Neural crest cell (in vitro differentiated cells): Measurements from ENCODE around the gene C1orf216. TPM values are rescaled to one million over a fixed set of nuclear protein-coding genes. Genes with fewer than 3 reads are reported as not detected.
"Not testable (repeated sequence)": the region's sequence is repeated elsewhere in the genome, so short reads cannot be mapped to it uniquely, and the experiment has no call there.

Experiments used
- DNase-seq: peaks from one replicate; pipeline ENCODE4 v3.0.0; 2021; ENCODE audit warnings: low read depth, mixed read lengths, low spot score
- H3K27ac Mint-ChIP-seq: one replicate; pipeline ENCODE4 v1.8.0; 2021; ENCODE audit warnings: mild to moderate bottlenecking, mixed read lengths; ENCODE audit not compliant: unreplicated experiment
- H3K27me3 Mint-ChIP-seq: 2 replicates; pipeline ENCODE4 v1.8.0; 2021; ENCODE audit warnings: low read depth, mild to moderate bottlenecking, mixed read lengths
- H3K36me3 Mint-ChIP-seq: 2 replicates; pipeline ENCODE4 v1.8.0; 2021; ENCODE audit warnings: low read depth, mild to moderate bottlenecking, mixed read lengths
- H3K4me1 Mint-ChIP-seq: 2 replicates; pipeline ENCODE4 v1.8.0; 2021; ENCODE audit warnings: mixed read lengths
- H3K4me3 Mint-ChIP-seq: one replicate; pipeline ENCODE4 v1.8.0; 2021; ENCODE audit warnings: mild to moderate bottlenecking, mixed read lengths
- H3K9me3 Mint-ChIP-seq: 2 replicates; pipeline ENCODE4 v1.8.0; 2021; ENCODE audit warnings: mixed read lengths
- CTCF ChIP-seq: fragments of 200-600 bp; sonication (generic); conservative IDR thresholded peaks from 2 replicates; pipeline ENCODE4 v1.5.0; 2021; ENCODE audit warnings: antibody characterized with exemption, mild to moderate bottlenecking
- total RNA-seq: library from RNA; stranded (reverse); gene quantifications from 2 replicates; pipeline ENCODE4 v1.2.1, GENCODE V29; 2021

Gene C1orf216
- total RNA-seq, 1 donor from 2014 or later = 19.0 TPM

- TF ChIP-seq CTCF = peak; percentile 92
- Mint-ChIP-seq H3K4me3 (peak overlapping the region; percentile 28), H3K4me1 (peaks cover 24% of the 10 kb centered on the region), H3K27me3 (no peaks in the 10 kb centered on the region), H3K27ac (no peak overlapping the region), H3K9me3 (no peaks in the 10 kb centered on the region), H3K36me3 (peaks cover 3% of the 10 kb centered on the region)
- DNase-seq = peak; percentile 54
Measured at GRCh38 chr1:35726450-35727433, 8.1 kb upstream of the C1orf216 start.

GRCh38 chr1:35725596-35725995, 6.9 kb upstream of the C1orf216 start:
- Mint-ChIP-seq H3K4me3 (peak overlapping the region; percentile 79), H3K27me3 (peaks cover 2% of the 10 kb centered on the region), H3K4me1 (peaks cover 24% of the 10 kb centered on the region), H3K36me3 (peaks cover 9% of the 10 kb centered on the region), H3K27ac (no peak overlapping the region), H3K9me3 (no peaks in the 10 kb centered on the region)
- peak; percentile 41 for DNase-seq
- no peak for TF ChIP-seq CTCF

GRCh38 chr1:35717911-35718476, 690 bp downstream of the C1orf216 start:
- H3K27ac Mint-ChIP-seq = no peak overlapping the region
- peaks cover 27% of the 10 kb centered on the region for H3K4me1 Mint-ChIP-seq
- TF ChIP-seq CTCF = no peak
- no peak for DNase-seq
- peaks cover 14% of the 10 kb centered on the region for H3K36me3 Mint-ChIP-seq
- no peaks in the 10 kb centered on the region for H3K9me3 Mint-ChIP-seq
- peaks cover 10% of the 10 kb centered on the region for H3K27me3 Mint-ChIP-seq
- H3K4me3 Mint-ChIP-seq = peak overlapping the region; percentile 89

- H3K36me3 Mint-ChIP-seq = peaks cover 7% of the 10 kb centered on the region
- H3K27me3 Mint-ChIP-seq = peaks cover 8% of the 10 kb centered on the region
- peak; percentile 83 for TF ChIP-seq CTCF
- peaks cover 27% of the 10 kb centered on the region for H3K4me1 Mint-ChIP-seq
- H3K27ac Mint-ChIP-seq = no peak overlapping the region
- peak overlapping the region; percentile 71 for H3K4me3 Mint-ChIP-seq
- H3K9me3 Mint-ChIP-seq = no peaks in the 10 kb centered on the region
- peak; percentile 77 for DNase-seq
Measured at GRCh38 chr1:35715568-35716002, 3.1 kb downstream of the C1orf216 start.

- Mint-ChIP-seq H3K36me3 (peaks cover 7% of the 10 kb centered on the region), H3K27ac (no peak overlapping the region), H3K27me3 (peaks cover 8% of the 10 kb centered on the region), H3K4me1 (peaks cover 27% of the 10 kb centered on the region), H3K9me3 (no peaks in the 10 kb centered on the region), H3K4me3 (peak overlapping the region; percentile 71)
- no peak for DNase-seq
- no peak for TF ChIP-seq CTCF
Measured at GRCh38 chr1:35714921-35715567, 3.6 kb downstream of the C1orf216 start.

GRCh38 chr1:35711098-35711497, 7.6 kb downstream of the C1orf216 start:
- DNase-seq, H3K36me3 Mint-ChIP-seq, H3K27ac Mint-ChIP-seq, H3K9me3 Mint-ChIP-seq: not testable (repeated sequence)
- Mint-ChIP-seq H3K4me1 (peaks cover 29% of the 10 kb centered on the region), H3K27me3 (peaks cover 17% of the 10 kb centered on the region), H3K4me3 (peak overlapping the region; percentile 88)
